ENCODE results near the gene KRT2.

KRT2 gene

DNA sequence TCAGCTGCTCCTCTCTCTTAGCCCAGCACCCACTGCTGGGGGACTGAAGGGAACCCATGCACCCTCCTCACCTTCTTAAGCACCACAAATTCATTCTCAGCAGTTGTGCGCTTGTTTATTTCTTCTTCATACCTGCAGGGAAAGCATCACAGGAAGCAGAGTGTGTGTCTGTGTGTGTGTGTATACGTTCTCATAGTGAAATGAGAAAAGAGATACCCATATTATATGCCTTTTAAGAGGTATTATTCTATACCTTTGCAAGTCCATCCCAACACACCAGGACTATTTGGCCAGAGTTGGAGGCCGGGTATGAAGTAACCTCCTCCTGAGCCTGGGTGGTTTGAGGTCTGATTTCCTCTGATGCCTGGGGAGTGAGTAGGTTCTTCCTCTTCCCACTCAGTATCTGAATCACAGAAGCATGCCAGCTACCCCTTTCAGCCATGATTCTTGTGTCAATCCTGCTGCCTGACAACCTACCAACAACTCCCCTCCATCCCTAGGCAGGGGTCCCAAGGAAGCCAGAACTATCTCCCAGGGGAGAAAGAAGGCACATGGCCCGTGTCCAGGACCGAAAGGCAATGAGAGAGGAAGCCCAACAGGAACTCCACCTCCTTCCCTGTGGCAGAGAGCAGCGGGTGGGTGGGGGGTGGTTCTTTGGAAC is 36.7 kb downstream of the KRT2 start:
- no peak for DNase-seq (ENCODE audit: low spot score)

DNA sequence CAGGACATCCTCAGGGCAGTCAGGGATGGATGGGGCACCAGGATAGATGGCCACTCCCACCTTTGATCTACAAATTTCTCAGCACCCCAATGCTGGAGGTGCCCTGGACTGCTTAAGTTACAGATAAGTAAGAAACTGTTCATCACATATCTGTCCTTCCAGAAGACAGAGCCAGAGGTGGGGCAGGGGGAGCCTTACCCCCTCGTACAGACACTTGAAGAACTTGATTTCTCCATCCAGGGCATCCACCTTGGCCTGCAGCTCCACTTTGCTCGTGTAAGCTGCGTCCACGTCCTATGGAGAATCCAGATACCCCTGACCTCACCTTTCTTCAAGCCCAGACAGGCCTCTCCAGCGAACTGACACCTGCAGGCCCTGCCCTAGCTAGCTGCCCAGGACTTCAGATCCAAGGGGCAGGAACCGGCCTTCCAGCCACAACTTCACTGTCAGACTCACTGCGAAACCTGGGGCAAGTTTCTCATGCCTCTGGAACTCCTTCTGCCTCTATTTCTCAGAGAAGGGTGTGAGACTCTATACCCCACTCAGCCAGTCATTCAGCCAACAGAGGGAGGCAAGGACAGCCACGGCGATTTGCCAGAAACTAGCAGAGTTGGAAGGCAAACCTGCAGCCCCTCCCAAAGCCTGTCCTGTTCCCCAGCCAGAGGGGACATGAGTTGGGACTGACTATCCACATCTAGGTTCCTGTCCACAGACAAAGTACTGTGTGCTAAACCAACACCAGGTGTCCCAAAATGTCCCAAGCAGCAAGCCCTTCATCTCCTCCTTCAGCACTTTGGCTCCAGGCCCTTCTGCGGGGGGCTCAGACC is 37.4 kb downstream of the KRT2 start:
- DNase-seq (ENCODE audit: low spot score): no peak

DNA sequence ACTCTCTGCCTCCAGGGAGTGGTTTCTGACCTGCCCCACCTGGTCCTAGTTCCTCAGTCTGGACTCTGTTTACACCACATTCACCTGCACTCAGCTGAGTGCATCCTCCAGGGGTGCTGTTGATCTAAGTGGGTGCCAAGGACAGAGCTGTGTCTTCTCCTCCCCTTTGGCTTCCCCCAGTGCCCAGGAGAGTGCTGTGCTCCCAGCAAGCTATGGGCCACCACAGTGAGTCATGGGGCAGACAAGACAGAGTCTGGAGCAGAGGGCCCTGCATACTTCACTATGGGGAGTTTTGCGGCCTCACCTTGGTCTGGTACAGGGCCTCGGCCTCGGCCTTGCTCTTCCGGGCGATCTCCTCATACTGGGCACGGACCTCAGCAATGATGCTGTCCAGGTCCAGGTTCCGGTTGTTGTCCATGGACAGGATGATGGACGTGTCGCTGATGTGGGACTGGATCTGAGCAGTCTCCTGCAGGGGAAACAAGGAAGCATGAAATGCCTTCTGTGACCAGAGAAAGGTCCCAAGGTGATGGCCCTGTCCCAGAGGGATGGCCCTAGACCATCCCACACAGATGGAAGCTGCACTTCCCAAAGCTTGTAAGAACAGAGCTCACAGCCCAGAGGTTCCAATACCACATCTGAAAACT is 38.5 kb downstream of the KRT2 start:
- DNase-seq (ENCODE audit: low spot score): no peak

DNA sequence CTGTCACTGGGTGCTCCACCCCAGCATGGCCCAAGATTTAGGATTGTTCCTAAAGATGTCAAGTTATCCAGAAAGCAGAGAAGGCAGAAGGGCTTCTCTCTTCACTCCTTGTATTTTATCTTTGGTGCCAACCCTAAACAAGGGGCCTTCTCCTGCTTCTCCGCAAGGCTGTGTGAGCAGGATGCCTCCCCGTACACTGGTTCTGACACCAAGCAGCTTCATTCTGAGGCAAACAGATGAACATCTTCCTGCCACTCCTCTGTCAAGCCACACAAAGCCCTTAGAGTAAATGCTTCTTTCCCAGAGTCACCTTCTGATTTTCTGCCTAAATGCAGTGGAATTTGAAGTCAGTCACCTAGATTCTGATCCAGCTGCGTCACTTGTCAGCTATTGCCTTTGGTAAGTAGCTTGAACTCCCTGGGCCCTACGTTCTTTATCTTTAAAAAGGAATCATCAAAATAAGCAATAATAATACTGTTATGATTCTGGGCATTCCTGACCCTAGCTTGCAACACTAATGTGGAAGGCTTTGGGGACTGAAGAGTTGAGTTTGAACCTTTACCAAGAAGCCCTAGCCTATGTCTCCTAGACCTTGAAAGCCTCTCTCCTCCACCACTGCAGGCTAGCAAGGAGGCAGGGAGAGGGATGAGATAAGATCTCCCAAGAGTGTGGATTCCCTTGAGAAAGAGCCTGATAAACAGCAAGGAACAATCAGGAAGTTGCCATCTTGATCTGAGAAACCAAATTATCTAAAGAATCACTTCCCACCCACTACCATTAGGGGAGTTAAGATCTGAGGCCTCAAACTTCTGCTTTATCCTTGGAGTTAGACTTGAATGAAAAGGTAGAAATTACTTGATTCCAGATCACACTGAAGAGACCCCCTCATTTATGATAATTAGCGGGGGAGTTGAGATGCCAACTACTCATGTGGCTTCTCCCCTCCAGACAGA is 39.3 kb downstream of the KRT2 start:
- no peak for DNase-seq (ENCODE audit: low spot score)

DNA sequence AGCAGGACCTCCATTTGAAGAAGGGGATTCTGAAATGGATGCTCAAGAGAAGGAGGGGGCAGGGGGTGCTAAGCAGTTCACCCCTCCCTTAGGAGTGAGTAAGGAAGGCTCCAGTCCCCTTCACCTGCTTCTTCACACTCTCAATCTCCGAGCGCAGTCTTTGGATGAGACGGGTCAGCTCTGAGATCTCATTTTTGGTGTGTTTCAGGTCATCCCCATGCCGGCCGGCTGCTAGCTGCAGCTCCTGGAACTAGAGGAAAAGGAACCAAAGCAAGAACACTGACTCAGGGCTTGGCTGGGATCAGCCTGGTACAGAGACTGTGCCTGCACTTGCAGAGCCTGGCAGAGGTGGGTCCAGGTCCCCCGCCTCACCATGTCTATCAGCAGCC is 40.9 kb downstream of the KRT2 start:
- no peak for DNase-seq (ENCODE audit: low spot score)

DNA sequence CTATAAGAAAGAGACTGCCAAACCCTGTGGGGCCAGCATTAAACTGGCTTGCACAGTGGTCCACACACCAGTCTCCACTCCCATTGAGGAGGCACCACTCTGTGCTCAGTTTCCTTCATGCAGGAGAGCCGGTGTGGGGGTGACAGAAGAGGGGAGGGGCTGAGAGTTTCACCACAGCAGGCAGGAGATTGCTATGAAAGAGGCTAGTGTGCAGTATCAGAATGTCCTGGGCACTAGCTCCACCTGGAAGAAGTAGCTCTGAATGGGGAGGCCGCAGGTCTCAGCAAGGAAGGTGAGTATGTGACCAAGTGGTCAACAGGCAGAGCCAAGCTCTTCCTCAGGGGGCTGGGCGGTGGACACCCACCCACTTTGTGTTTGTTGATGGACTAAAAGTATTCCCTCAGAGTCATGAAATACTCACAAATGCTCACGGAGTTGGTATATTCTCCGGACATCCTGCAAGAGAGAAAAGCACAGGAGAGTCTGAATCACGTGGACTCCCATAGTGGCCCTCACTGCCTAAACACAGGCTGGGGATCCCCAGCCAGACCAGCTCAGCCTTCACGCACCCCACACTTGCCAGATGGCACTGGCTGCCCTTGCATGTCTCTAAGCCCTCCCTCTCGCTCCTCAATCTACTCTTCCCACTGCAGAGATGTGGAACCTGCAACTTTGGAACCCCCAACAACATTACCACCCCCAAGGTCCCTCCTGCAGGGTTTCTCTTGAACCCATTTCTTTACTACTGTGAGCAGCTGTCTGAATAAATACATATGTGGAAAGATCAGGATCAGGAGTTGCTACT is 43.0 kb downstream of the KRT2 start:
- DNase-seq (ENCODE audit: low spot score): no peak

DNA sequence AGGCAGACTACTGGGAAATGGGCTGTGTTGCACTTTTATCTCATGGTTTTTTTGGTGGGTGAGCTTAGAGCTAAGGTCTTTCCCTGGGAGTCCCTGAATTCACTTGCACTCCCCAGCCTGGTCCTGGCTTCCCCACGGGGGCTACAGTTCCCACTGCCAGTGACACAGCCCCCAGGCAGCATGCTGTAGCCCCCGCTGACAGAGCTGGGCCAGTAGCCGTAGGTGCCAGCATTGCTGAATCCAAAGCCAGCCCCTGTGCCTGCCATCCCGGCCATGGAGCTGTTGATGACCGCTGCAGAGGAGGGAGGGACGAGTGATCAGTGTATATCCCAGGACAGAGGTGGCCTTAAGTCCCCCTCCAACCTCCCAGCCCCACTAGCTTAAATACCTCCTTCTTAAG is 43.9 kb downstream of the KRT2 start:
- no peak for DNase-seq (ENCODE audit: low spot score)

DNA sequence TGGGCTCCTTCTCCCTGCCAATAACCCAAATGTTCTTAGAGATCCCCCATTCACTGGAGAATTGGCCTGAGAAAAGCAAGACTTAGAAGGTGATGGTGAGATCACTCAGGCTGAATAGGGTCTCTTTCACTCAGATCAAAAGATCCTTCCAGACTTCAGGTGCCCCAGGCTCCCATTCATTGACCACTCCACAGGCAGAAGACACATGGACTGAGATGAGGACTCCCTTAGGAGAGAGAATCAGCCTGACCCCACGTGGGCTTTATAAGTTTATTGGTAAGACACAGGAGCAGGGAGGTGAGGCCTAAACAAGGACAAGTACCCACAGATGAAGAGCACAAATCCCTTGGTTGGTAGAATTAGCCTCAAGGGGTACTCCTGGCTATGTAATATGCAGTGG is 44.7 kb downstream of the KRT2 start:
- no peak for DNase-seq (ENCODE audit: low spot score)

DNA sequence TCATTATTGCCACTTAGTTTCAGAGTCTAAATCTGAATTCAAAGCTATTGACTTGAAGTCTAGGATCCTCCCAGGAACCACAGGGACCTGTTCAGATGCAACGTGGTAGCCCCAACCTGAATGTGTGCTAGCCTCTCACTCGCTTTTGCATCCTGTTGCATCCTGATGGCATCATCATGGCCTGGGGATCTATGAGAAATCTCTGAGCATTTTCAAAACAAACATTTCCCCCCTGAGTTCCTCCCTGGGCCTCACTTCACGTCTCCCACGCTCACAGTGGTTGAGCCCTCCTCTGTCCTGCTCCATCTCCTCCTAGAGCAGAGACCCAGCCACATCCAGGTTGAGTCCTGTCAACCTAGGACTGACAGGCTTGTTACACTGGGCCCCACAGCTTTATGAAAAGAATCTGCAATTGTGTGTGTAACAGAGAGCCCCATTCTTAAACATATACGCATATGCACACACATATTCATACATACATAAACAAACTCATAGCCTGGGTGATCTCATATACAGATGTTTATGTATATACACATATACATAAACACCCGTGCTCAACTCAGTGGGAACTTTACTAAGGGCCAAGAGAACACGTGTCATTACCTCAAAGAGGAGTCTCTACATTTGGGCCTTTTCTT is 45.3 kb downstream of the KRT2 start:
- DNase-seq (ENCODE audit: low spot score): no peak

DNA sequence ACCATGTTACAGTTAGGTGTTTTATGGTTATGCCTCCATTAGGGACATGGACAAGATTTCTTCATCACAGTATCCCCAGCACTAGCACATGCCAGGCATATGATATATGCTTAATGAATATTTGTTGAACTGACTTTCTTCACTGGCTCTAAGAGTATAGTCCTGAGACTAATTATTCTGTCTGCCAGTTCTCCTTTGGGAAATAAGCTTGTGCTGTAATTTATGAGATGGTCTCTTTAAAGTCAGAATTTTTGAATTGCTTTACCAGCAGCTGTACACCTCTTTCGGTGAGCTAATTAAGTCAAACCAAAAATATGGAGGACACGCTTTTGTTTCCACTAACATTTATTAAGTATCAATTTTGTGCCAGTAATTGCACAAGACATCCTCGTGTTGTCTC is 45.9 kb downstream of the KRT2 start:
- no peak for DNase-seq (ENCODE audit: low spot score)

DNA sequence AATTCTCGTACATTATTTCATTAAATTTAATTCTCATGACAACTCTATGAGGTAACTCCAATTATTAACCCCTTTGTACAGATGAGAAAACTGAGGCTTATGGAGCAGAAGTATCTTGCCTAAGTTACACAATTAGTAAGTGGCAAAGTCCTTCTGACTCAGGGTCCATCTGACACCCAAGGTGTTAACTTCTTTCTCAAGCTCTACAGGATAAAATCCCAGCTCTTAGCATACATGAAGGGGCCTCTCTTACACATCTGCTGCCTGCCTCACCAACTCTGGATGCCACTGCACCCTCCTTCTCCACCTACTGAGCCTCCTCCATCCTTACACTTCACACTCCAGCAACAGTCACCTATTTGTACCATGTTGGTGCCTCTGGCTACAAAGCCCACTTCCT is 46.5 kb downstream of the KRT2 start:
- DNase-seq (ENCODE audit: low spot score): no peak

DNA sequence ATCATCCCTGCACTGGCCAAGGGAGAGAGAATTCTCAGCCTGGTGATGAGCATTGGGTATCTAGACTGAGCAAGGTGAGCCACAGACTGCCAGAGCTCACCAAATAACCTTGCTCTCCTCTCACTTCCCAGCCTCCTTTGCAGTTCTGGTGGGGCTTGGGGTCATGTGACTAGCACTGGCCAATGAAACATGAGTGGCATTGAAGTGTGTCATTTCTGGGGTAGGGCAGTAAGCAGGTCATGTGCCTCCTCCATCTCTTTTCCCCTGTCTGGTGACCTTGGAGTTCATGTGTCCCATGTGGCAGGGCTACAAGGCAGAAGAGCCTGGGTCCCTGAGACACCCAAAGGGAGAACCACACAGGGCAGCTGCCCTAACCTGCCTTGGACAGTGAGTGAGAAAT is 47.2 kb downstream of the KRT2 start:
- no peak for DNase-seq (ENCODE audit: low spot score)

DNA sequence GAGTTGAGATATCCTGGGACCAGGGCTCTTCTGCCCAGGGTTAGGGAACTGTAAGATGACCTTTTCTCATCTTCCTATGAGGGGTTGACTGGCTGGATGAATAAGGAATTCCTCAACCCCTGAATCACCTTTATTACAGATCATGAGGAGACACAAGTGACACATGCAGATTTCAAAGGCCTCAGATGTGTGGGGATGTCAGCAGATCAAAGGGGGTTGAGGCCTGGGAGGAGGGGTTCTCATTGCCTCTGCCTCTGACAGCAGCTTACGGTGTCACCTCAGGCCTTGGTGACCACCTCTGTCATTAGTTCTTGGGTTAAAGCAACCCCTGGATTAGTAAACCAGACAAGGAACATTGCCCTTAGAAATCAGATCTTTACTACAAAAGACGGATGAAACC is 48.7 kb downstream of the KRT2 start:
- no peak for DNase-seq (ENCODE audit: low spot score)

DNA sequence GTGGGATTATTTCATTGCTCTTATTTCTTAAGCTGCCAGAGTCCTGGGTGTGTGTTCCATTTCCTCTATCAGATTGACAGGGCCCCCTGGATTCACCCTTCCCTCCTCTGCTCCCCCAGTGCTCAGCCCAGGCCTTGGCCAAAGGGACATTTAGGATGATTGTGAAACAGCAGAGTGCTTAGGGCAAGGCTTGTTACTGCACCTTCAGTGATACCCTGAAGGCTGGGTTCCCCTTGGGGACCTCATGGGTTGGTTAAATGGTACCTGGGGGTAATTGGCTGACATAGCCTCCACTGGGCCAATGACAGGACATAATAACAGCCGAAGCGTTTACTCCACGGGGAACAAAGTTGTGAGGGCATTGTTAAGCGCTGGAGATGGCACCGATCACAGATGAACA is 49.5 kb downstream of the KRT2 start:
- DNase-seq (ENCODE audit: low spot score): no peak

DNA sequence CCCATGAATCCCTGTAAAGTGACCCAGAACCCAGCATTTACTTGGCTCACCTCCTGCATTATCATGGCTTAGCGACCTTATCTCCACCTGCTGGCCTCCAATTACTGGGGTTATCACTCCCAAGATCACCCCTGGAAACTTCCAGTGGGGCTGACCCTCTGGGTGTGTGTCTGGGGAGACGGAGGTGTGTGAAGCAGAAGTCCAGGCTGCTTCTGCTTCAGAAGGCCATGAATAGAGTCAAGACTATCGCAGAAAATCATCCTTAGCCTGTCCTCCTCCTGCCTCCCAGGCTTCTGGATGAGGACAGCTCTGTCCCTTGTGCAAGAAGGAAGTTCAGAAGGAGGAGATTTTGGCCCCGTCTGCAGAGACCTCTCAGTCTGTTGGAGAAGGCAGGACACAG is 50.3 kb downstream of the KRT2 start:
- DNase-seq (ENCODE audit: low spot score): no peak

DNA sequence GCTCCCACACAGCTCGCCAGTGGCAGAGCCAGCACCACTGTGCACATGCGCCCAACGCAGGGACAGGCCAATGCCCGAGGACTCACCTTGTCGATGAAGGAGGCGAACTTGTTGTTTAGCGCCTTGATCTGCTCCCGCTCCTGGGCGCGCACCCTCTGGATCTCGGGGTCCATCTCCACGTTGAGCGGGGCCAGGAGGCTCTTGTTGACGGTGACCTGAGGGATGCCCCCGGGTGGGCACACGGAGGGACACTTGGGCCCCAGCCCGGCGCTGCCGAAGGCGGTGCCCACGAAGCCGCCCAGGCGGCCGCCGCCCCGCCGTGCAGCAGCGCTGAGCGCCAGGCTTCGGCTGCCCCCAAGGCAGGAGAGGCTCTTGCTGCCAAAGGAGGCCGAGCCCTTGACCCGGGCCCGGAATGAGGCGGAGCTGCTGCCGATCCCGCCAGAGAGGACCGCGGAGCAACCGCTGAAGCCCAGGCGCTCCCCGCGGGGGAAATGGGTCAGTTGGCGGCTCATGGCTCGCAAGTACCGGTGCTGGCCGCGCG is 51.0 kb downstream of the KRT2 start, which contains the start of gene KRT72:
TSS of gene KRT72 (minus strand) at position 523 of the 541 bp plus-strand sequence. CDS start at position 512, 11 bp downstream.
- DNase-seq (ENCODE audit: low spot score): no peak

DNA sequence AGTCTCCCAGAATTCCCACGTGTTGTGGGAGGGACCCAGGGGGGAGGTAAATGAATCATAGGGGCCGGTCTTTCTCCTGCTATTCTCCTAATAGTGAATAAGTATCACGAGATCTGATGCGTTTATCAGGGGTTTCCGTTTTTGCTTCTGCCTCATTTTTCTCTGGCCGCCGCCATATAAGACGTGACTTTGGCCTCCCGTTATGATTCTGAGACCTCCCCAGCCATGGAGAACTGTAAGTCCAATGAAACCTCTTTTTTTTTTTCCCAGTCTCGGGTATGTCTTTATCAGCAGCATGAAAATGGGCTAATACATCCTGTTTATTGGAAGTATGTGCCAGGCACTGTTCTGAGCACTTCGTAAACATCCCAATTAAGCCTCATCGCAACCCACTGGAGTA is 51.5 kb downstream of the KRT2 start:
- no peak for DNase-seq (ENCODE audit: low spot score)

DNA sequence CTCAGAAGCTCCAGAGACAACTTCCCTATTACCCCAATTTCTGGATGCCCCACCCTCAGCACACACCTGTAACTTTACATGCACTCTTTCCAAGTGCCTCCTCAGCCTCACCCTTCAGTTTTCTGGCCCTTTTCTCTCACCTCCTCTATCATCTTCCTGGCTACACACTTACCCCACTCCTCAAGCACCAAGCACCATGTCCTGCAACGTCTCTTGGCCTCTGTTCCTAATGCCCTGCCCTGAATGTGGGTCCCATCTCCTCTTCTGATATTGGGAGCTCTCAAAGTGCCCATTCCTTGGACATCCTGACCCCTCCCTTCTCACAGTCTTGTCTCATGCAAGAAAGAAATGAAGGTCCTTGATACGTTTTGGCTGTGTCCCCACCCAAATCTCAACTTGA is 51.9 kb downstream of the KRT2 start:
- DNase-seq (ENCODE audit: low spot score): no peak

DNA sequence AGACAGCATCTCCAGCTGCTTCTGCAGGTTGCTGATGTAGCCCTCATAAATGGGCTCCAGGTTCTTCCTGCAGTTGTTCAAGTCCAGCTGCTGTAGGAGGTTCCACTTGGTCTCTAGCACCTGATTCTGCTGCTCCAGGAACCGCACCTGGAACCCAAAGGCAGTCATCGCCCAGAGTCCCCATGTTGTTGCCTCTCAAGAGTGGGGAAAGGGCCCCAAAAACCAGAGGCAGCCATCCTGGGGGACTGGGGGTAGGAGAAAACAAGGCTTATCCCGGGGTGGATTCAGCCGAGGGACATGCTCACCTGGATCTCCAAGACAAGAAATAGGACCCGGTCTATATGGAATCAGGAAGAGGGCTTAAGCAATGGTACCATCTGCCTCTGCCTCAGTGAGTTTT is 53.0 kb downstream of the KRT2 start:
- DNase-seq (ENCODE audit: low spot score): no peak
